Suppressor macrophage treated with lipopolysaccharide for 4 hours (primary cell): ENCODE measurements around the gene KCTD2.
A peak's percentile ranks its signal among the peaks of the same experiment; 100 is the strongest.
"Not testable (repeated sequence)": the region's sequence is repeated elsewhere in the genome, so short reads cannot be mapped to it uniquely, and the experiment has no call there.

Experiments used
- DNase-seq: peaks from one replicate; pipeline ENCODE4 v3.0.0-alpha.2; 2020

The KCTD2 gene

GRCh38 chr17:75059369-75060345 is 12.6 kb downstream of the KCTD2 start:
- peak; percentile 52 for DNase-seq

DNA sequence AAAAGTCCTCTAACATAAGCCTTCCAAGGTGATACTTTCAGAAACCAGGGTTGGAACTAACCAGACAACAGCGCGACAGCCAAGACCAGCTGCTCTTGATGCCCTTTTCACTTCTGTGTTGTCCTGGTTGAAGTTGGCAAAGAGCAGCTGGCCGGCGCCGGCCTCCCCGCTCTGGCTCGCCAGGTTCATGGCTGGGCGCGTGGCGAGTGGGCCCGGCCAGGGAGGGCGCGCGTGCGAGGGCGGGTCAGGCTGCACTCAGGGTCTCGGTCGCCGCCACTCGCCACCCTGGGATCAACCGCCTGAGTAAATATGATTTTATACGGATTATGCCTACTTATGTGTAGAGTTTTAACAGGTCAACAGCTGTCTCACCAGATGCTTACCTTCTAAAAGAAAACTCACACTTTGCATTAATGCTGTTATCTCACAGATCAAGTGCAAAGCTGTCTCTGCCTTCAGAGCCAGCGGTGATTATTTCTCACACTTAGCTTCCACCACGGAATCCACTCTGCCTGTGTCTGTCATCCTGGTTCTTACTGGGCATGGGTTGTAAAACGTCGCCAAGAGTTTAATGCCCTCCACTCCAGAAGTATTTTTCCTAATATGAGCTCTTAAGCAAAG is 13.5 kb downstream of the KCTD2 start:
- no peak for DNase-seq

GRCh38 chr17:75061055-75061438 is 14.0 kb downstream of the KCTD2 start:
- no peak for DNase-seq

GRCh38 chr17:75061618-75062017 is 14.6 kb downstream of the KCTD2 start:
- DNase-seq: no peak

GRCh38 chr17:75063201-75063600 is 16.2 kb downstream of the KCTD2 start:
- no peak for DNase-seq

DNA sequence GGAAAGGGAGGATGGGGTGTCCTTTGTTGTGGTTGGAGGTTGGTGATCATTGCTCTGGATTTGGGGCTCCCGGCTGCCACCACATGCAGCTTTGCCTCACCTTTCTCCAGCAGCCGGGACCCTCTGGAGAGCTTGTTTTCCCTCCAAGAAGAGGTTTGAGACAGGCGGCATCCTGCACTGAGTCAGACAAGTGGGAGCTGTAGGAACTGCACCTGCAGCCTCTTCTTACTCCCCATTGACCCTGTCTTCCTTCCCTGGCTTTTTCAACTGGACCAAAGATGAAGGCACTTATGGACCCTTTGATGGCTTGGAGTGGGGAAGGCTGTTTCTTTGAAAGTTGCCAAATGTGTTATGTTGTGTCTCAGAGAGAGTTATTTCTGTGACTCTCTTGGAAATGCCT is 16.6 kb downstream of the KCTD2 start:
- DNase-seq: no peak

DNA sequence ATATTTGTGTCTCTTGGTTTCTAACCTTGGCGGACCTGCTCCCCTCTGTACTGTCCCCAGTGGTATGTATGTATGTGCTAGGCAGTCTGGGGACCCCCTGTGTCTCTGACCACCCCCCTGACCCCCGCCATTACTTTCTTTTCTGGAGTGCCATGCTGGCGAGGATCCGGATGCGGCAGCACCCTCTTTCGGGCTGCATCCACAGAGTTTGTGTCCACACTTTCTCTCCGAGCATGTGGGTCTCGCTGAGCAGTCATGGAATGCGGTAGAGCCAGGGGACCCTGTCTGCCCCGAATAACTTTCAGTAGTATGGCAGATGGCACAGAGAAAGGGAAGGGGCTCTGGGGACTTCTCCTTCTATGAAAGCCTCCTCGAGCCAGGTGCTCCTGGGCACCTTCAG is 17.0 kb downstream of the KCTD2 start:
- DNase-seq: no peak

GRCh38 chr17:75064460-75064859 is 17.4 kb downstream of the KCTD2 start:
- DNase-seq: no peak

GRCh38 chr17:75064867-75065561 is 18.0 kb downstream of the KCTD2 start:
- DNase-seq: no peak

- peak; percentile 48 for DNase-seq
Observed at GRCh38 chr17:75065562-75066151, 18.6 kb downstream of the KCTD2 start.

GRCh38 chr17:75067856-75068255 is 20.8 kb downstream of the KCTD2 start:
- no peak for DNase-seq

GRCh38 chr17:75068750-75069149 is 21.7 kb downstream of the KCTD2 start:
- DNase-seq: no peak

DNA sequence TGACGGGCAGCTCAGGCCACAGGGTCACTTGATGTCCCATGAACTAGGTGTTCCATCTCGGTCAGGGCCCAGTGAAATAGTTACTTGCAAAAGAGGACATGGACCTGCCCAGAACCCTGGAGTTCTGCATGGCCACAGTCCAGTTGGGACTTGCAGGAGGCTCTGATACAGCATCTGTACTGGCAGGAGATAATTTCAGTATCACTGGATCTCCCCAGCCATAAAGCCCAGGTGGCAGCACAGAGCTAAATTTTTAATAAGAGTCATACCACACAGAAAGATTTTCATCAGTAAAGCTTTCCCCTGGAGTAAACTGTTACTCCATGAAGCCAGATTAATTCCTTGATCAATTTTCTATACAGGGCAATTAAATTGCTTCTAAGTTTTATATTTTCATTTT is 22.8 kb downstream of the KCTD2 start:
- DNase-seq: no peak

DNA sequence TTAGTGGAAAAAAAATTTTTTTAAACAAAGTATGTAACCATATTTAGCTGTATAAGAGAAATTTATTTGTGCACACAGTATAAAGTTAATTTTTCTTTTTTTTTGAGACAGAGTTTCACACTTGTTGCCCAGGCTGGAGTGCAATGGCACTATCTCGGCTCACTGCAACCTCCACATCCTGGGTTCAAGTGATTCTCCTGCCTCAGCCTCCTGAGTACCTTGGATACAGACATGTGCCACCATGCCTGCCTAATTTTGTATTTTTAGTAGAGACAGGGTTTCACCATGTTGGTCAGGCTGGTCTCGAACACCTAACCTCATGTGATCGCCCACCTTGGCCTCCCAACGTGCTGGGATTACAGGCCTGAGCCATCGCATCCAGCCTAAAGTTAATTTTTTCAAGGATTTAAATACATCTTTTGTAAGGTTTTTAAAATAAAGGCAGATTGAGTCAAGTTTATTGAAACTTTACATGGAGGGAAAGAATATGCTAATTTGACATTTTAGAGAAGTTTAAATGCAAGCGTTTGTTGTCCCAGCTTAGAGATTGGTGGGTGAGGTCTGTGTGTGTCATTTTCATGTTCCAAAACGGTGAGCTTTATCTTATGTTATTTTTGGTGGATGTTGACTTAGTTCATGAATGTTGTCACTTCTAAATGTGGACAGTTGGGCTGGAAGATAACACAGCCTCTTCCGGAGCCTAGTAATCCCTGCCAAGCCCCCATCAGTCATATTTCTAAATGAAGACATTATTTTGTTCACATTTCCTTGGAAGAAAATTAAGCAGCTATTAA is 24.6 kb downstream of the KCTD2 start:
- DNase-seq: not testable (repeated sequence)

GRCh38 chr17:75072909-75073308 is 25.9 kb downstream of the KCTD2 start:
- not testable (repeated sequence) for DNase-seq

DNA sequence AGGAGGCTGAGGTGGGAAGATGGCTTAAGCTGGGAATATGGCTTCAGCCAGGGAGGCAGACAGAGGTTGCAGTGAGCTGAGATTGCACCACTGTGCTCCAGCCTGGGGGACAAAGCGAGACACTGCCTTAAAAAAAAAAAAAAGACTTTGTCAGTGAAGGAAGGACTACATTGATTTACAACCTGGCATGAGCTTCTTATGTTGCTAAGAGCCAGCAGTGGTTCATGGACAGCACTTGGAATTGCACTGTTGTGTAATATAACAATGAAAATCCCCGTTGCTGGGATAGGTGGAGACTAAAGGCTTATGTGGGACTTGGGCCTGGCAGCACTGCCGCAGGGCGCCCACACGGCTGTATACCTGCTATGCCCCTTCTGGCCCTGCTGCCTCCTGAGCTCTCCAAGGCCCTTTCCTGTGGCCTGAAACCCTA is 26.6 kb downstream of the KCTD2 start:
- no peak for DNase-seq

- DNase-seq: no peak
Observed at GRCh38 chr17:75074532-75074931, 27.5 kb downstream of the KCTD2 start.

DNA sequence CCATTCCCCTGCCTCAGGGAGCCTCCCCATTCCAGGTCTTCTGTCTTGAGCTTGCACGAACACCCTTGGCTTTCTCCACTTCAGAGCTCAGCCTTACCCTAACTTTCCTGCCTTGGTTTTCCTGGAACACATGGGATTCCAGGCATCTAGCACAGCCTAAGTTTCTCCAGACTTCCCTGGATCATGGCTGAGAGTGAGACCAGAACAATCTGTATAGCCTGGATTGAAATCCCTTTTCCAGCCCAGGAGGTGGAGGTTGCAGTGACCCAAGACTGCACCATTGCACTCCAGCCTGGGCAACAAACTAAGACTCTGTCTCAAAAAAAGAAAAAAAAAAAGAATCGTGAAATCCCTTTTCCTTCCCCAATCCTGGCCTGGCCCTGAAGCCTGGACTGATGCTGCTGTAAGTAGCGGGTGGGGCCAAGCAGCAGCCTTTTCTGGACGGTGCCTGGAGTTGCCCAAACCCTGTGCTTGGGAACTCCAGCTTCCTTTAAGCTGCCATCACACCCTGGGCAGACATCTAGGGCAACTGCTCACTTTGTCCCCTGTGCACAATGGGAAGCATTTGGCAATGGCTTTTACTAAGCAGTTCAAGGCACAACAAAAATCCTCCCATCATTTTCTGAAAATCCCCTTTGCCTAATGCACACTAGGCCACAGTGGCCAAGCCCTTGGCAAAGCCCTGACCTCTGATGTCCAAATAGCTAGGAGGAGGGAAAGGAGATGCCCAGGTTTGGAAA is 28.7 kb downstream of the KCTD2 start:
- peak; percentile 56 for DNase-seq

GRCh38 chr17:75077072-75077495 is 30.1 kb downstream of the KCTD2 start:
- DNase-seq: no peak

DNA sequence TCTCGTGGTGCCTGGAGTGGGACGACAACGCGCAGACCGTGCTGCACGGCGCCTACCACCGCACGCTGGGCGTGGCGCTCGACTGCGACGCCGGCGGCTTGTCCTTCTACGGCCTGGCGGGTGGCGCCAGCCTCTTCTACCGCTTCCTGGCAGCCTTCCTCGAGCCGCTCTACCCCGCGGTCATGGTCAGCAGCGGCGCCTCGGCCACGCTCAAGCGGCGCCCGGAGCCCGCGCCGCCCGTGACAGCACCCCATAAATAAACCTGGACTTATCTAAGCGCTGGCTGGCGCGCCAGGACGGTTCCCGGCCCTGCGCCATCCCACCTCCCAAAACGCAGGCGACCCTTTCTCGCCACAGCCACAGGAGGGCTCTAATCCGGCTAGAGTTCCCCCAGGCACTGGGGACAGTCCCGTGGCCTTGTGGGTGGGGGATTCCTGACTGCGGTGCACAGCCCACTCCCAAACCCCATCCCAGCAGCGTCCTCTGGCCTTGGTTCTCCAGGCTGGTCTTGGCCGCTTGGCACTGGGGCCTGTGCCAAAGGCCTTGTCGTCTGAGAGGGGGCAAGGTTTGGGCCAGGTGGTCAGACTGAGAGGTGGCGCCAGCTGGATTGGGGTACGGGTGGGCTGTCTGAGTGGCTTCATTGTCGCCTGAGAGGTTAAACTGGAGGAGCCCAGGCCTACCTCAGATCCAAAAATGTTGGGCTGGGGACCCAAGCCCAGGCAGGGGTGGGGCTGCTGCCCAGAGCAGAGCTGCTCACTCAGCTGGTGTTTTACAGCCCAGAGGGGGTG is 30.7 kb downstream of the KCTD2 start:
- peak; percentile 65 for DNase-seq
